ENCODE results near the gene CLEC4M.

Gene CLEC4M

GRCh38 chr19:7762719-7763293 is at the start of gene CLEC4M:
CLEC4M (plus strand) TSS chr19:7763243; CDS start chr19:7763267, 24 bp downstream.
- no peak for DNase-seq

GRCh38 chr19:7715671-7716070 is 47.4 kb upstream of the CLEC4M start:
- DNase-seq: no peak

GRCh38 chr19:7716762-7717161 is 46.3 kb upstream of the CLEC4M start:
- no peak for DNase-seq

GRCh38 chr19:7718668-7719067 is 44.4 kb upstream of the CLEC4M start:
- no peak for DNase-seq

- no peak for DNase-seq
Observed at GRCh38 chr19:7720351-7720750, 42.7 kb upstream of the CLEC4M start.

GRCh38 chr19:7722231-7722651 is 40.8 kb upstream of the CLEC4M start:
- DNase-seq: no peak

- no peak for DNase-seq
Observed at GRCh38 chr19:7725791-7726190, 37.3 kb upstream of the CLEC4M start.

GRCh38 chr19:7729211-7729610 is 33.8 kb upstream of the CLEC4M start:
- DNase-seq: no peak

- no peak for DNase-seq
Observed at GRCh38 chr19:7729831-7730285, 33.2 kb upstream of the CLEC4M start.

GRCh38 chr19:7730286-7731217 is 32.5 kb upstream of the CLEC4M start:
- no peak for DNase-seq

- DNase-seq: no peak
Observed at GRCh38 chr19:7731218-7731595, 31.8 kb upstream of the CLEC4M start.

GRCh38 chr19:7731615-7732014 is 31.4 kb upstream of the CLEC4M start:
- DNase-seq: no peak

GRCh38 chr19:7732045-7732444 is 31.0 kb upstream of the CLEC4M start, which contains the start of gene CLEC4G:
CLEC4G (minus strand) TSS chr19:7732110; CDS start chr19:7732102, 8 bp downstream.
- DNase-seq: no peak

- no peak for DNase-seq
Observed at GRCh38 chr19:7733376-7733775, 29.7 kb upstream of the CLEC4M start.

- no peak for DNase-seq
Observed at GRCh38 chr19:7734220-7735203, 28.5 kb upstream of the CLEC4M start.

GRCh38 chr19:7736148-7736547 is 26.9 kb upstream of the CLEC4M start:
- no peak for DNase-seq

GRCh38 chr19:7737215-7737614 is 25.8 kb upstream of the CLEC4M start:
- no peak for DNase-seq

- no peak for DNase-seq
Observed at GRCh38 chr19:7738023-7738422, 25.0 kb upstream of the CLEC4M start.

- no peak for DNase-seq
Observed at GRCh38 chr19:7739211-7739755, 23.8 kb upstream of the CLEC4M start.

- no peak for DNase-seq
Observed at GRCh38 chr19:7739801-7740681, 23.0 kb upstream of the CLEC4M start.

- no peak for DNase-seq
Observed at GRCh38 chr19:7740682-7741054, 22.4 kb upstream of the CLEC4M start.

- DNase-seq: no peak
Observed at GRCh38 chr19:7742575-7742974, 20.5 kb upstream of the CLEC4M start.

All from NCI-H187 treated with DMSO at 0.1 percent for 48 hours (cell line).